A673 (cell line): ENCODE results near the gene RPL34.

Source experiments
- EZH2 ChIP-seq: fragments of 200-600 bp; sonication (generic); IDR thresholded peaks from 2 replicates; pipeline ENCODE4 v1.6.1; 2017; ENCODE audit warnings: borderline replicate concordance, low read depth, mild to moderate bottlenecking, mixed read lengths, antibody characterized with exemption, low read length; ENCODE audit not compliant: poor library complexity, severe bottlenecking
- TF ChIP-seq, protein P1 (sequence below): fragments of 300-800, 200-600 bp; sonication (generic); conservative IDR thresholded peaks from 2 replicates; pipeline ENCODE4 v1.5.1; 2017; ENCODE audit warnings: low read depth, mild to moderate bottlenecking, antibody characterized with exemption, low read length, moderate library complexity, mixed read lengths

DNA sequence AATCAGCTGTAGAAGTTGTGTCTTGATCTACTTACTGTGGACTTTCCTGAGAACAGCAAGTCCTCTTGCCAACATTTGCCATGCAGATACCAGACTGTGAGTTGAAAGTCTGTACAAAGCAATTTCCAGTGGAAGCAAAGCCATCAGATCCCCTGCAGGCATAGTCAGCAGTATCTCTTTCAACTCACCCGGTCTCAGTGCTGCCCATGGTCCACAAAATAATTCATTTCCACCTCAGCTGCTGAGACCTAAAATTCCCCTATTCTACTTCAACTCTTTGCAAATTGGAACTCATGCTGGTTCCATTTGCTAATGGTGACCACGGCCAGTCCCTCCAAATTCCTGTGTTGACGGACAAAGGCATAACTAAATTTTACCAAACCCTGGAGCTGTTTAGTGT, 46.0 kb upstream of the RPL34 start:
- TF ChIP-seq, protein P1, sequence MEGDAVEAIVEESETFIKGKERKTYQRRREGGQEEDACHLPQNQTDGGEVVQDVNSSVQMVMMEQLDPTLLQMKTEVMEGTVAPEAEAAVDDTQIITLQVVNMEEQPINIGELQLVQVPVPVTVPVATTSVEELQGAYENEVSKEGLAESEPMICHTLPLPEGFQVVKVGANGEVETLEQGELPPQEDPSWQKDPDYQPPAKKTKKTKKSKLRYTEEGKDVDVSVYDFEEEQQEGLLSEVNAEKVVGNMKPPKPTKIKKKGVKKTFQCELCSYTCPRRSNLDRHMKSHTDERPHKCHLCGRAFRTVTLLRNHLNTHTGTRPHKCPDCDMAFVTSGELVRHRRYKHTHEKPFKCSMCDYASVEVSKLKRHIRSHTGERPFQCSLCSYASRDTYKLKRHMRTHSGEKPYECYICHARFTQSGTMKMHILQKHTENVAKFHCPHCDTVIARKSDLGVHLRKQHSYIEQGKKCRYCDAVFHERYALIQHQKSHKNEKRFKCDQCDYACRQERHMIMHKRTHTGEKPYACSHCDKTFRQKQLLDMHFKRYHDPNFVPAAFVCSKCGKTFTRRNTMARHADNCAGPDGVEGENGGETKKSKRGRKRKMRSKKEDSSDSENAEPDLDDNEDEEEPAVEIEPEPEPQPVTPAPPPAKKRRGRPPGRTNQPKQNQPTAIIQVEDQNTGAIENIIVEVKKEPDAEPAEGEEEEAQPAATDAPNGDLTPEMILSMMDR, result no peak
- no peak for TF ChIP-seq EZH2
